C4-2B (cell line): Measurements from ENCODE around the gene PHPT1.

ENCODE experiments used
- ZFX ChIP-seq: fragments of 450-650 bp; IDR thresholded peaks from 2 replicates; pipeline ENCODE4 v1.6.1; 2017
- TF ChIP-seq, protein P1 (sequence below): fragments of 450-650 bp; conservative IDR thresholded peaks from 2 replicates; pipeline ENCODE4 v1.5.1; 2017; ENCODE audit warnings: mild to moderate bottlenecking

DNA sequence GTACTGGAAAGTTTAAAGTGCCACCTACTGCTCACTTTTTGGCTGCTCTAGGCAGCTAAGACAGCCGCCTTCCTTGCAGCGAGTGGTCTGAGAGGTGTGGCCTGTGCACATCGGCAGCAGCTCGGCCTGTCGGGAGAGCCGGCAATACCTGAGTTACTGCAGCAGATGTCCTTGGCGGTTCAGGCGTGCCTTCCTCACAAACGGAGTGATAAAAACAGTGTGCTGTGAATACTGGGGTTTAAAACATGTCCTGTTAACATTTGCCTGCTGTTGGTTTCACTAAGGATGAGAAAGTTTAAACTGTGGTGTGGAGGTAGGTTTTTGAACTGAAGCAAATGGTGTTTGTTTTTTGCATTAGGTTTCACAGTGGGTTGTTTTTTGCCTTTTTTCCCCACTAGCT is 50.0 kb downstream of the PHPT1 start:
- TF ChIP-seq, protein P1, sequence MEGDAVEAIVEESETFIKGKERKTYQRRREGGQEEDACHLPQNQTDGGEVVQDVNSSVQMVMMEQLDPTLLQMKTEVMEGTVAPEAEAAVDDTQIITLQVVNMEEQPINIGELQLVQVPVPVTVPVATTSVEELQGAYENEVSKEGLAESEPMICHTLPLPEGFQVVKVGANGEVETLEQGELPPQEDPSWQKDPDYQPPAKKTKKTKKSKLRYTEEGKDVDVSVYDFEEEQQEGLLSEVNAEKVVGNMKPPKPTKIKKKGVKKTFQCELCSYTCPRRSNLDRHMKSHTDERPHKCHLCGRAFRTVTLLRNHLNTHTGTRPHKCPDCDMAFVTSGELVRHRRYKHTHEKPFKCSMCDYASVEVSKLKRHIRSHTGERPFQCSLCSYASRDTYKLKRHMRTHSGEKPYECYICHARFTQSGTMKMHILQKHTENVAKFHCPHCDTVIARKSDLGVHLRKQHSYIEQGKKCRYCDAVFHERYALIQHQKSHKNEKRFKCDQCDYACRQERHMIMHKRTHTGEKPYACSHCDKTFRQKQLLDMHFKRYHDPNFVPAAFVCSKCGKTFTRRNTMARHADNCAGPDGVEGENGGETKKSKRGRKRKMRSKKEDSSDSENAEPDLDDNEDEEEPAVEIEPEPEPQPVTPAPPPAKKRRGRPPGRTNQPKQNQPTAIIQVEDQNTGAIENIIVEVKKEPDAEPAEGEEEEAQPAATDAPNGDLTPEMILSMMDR: no peak
- no peak for TF ChIP-seq ZFX
